Tibial nerve (tissue), 4 donors: ENCODE data around the gene PHYH.

Experiments
- EP300 ChIP-seq, 2 donors: sonication (generic); formaldehyde crosslinking; IDR thresholded peaks; one replicate each; pipeline ENCODE4 v1.6.1; 2017; ENCODE audit warnings: antibody characterized with exemption in 2 of 2, mild to moderate bottlenecking in 1 of 2
- TF ChIP-seq, protein P1 (sequence below), 5 experiments: fragments of 200-600 bp in 3 of 5; fragments of 450-650 bp in 2 of 5; sonication (generic) in 3 of 5; IDR thresholded peaks; one replicate each; pipeline ENCODE4 v1.5.1; 2016 to 2019; ENCODE audit warnings: antibody characterized with exemption in 5 of 5, mild to moderate bottlenecking in 3 of 5, moderate library complexity in 2 of 5

DNA sequence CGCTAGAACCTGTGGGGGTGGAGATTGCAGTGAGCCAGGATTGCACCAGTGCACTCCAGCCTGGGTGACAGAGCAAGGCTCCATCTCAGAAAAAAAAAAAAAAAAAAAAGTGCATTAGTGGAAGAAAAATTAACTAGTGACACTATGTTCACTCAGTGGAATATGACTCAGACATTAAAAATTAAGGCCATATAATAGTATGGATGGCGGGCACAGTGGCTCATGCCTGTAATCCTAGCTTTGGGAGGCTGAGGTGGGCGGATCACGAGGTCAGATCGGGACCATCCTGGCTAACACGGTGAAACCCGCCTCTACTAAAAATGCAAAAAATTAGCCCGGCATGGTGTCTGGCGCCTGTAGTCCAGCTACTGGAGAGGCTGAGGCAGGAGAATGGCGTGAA lies 3.4 kb downstream of the PHYH start:
- TF ChIP-seq, protein P1, sequence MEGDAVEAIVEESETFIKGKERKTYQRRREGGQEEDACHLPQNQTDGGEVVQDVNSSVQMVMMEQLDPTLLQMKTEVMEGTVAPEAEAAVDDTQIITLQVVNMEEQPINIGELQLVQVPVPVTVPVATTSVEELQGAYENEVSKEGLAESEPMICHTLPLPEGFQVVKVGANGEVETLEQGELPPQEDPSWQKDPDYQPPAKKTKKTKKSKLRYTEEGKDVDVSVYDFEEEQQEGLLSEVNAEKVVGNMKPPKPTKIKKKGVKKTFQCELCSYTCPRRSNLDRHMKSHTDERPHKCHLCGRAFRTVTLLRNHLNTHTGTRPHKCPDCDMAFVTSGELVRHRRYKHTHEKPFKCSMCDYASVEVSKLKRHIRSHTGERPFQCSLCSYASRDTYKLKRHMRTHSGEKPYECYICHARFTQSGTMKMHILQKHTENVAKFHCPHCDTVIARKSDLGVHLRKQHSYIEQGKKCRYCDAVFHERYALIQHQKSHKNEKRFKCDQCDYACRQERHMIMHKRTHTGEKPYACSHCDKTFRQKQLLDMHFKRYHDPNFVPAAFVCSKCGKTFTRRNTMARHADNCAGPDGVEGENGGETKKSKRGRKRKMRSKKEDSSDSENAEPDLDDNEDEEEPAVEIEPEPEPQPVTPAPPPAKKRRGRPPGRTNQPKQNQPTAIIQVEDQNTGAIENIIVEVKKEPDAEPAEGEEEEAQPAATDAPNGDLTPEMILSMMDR (IDR thresholded peaks at IDR 0.05) = no peak
- TF ChIP-seq EP300 (IDR thresholded peaks at IDR 0.05) = no peak
